Omental fat pad (tissue), 4 donors: ENCODE results near the gene SYNDIG1. TPM values are rescaled to one million over a fixed set of nuclear protein-coding genes. Genes with fewer than 3 reads are reported as not detected.

ENCODE experiments used
- ATAC-seq: fragments of 150-250 bp; one replicate; pipeline ENCODE4 v1.9.1; 2016; ENCODE audit warnings: mild to moderate bottlenecking, moderate library complexity; ENCODE audit not compliant: low FRiP score
- DNase-seq: peaks from one replicate; pipeline ENCODE4 v3.0.0-alpha.2; 2019; ENCODE audit warnings: low spot score
- total RNA-seq, 4 donors: library from RNA; depleted of rRNA; stranded (reverse); fragments of >200 nt; gene quantifications; one replicate each; pipeline ENCODE4 v1.1.0, GENCODE V29; 2016
- TF ChIP-seq, protein P1 (sequence below), 3 donors: fragments of 450-650 bp; IDR thresholded peaks; one replicate each; pipeline ENCODE4 v1.5.1; 2016 to 2017; ENCODE audit warnings: antibody characterized with exemption in 3 of 3, mild to moderate bottlenecking in 3 of 3, moderate library complexity in 2 of 3

SYNDIG1 gene
- total RNA-seq, 4 donors from 2014 or later: 0.19 to 0.24 TPM; not detected in 2

DNA sequence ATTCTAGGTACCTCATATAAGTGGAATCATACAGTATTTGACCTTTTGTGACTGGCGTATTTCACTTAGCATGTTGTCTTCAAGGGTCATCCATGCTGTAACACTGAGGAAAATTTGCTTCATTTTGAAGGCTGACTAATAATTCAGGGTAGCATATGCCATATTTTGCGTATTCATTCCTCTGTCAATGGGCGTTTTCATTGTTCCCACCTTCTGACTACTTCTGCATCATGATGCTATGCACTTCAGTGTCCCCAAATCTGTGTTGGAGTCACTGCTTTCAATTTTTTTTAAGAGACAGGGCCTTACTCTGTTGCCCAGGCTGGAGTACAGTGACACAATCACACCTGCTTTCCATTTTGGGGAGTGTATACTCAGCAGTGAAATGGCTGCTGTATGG is 51.6 kb downstream of the SYNDIG1 start:
- no peak for ATAC-seq
- no peak for DNase-seq
- TF ChIP-seq, protein P1, sequence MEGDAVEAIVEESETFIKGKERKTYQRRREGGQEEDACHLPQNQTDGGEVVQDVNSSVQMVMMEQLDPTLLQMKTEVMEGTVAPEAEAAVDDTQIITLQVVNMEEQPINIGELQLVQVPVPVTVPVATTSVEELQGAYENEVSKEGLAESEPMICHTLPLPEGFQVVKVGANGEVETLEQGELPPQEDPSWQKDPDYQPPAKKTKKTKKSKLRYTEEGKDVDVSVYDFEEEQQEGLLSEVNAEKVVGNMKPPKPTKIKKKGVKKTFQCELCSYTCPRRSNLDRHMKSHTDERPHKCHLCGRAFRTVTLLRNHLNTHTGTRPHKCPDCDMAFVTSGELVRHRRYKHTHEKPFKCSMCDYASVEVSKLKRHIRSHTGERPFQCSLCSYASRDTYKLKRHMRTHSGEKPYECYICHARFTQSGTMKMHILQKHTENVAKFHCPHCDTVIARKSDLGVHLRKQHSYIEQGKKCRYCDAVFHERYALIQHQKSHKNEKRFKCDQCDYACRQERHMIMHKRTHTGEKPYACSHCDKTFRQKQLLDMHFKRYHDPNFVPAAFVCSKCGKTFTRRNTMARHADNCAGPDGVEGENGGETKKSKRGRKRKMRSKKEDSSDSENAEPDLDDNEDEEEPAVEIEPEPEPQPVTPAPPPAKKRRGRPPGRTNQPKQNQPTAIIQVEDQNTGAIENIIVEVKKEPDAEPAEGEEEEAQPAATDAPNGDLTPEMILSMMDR (IDR thresholded peaks at IDR 0.05): no peak

DNA sequence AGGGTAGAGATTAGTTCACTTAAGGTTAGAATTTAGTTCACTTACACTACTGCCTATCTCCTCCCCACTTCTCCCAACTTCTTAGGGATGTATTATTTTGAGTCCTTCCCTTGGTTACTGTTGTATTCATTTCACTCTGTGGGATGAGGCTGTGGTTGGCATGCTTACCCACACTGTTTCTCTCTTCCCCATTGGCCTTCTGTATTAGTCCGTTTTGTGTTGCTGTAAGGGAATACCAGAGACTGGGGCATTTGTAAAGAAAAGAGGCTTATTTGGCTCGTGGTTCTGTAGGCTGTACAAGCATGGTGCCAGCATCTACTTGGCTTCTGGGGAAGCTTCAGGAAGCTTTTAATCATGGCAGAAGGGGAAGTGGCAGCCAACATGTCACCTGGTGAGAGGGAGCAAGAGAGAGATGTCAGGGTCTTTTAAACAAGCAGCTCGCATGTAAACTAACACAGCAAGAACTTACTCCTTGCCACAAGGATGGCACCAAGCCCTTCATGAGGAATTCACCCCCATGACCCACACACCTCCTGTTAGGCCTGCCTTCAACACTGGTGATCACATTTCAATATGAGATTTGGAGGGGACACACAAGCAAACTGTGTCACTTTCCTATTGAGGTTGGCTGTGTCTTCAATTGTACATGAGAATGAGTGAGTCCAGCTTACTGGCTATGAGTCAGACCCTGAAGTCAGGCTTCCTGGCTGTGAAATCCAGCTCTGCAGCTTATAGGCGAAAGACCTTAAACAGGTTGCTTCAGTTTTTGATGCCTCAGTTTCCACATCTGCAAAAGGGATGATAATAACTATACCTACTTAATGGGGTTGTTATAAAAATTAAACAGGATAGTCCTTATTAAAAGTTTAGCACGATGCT is 53.3 kb downstream of the SYNDIG1 start:
- ATAC-seq: no peak

DNA sequence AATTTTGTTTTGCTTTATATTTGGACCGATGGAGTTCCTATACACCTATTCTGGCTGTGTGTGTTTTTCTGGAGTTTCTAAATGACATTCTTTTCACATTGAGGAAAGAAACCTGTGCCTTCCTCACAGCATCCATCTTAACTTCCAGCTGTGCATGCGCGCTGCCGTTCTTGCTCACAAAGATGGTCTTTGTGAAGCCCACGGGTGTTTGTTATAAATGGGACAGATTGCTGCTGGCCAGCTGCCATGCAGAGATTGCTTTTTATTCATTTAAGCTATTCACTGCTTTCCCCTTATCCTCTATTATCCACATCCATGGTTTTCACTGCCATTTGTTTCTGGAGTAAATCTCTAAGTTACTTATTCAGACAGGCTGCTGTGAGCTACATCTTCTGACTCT is 54.2 kb downstream of the SYNDIG1 start:
- ATAC-seq (no peak), DNase-seq (no peak)
- TF ChIP-seq, protein P1 (IDR thresholded peaks at IDR 0.05): no peak

More for the DNA sequence above, 53.3 kb downstream of the SYNDIG1 start:
- DNase-seq: no peak
- TF ChIP-seq, protein P1 (IDR thresholded peaks at IDR 0.05): no peak

DNA sequence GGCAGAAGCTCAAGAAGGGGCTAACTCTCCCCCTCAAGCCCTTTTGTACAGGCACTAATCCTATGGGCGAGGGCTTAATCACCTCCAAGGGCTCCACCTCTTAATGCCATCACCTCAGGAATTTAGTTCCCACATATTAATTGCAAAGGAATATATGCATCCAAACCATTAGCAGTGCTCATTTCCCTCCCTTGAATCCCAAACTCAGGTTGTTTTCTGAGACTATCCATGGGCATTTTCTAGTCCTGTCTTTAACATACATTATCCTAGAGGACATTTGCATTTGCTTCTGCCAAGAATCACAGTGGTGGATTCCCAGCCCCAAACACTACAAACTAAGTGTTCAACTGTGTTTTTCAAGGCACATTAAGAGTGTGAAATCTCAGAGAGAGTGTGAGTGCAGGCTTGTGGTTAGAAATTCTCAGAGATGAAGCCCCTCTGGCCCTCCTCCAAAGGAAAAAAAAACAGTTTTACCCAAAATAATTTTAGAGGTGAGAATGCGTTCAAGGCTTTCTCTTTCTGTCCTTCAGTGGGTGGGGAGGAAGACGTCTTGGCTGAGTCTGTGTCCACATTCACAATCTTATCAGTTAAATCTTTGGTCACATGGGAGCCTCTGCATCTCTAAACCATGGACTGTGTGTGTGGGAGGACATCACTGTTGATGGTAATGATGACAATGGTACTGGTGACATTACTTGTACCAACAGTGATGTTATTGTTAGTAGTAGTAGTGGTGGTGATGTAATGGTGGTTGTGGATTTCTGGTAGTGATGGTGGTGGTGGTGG is 59.3 kb downstream of the SYNDIG1 start:
- ATAC-seq: no peak

DNA sequence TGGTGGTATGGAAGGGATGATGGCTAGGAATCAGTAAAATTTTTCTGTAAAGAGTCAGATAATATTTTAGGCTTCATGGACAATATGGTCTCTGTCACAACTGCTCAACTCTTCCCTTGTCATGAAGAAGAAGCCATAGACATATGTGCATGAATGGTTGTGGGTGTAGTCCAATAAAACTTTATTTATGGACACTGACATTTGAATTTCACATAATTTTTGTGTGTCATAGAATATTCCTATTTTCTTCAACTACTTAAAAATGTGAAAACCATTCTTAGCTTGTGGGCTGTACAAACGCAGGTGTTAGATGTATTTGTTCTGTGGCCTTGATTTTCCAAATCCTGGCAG is 59.9 kb downstream of the SYNDIG1 start:
- TF ChIP-seq, protein P1 (IDR thresholded peaks at IDR 0.05): no peak
- ATAC-seq (no peak), DNase-seq (no peak)

More for the DNA sequence above, 59.3 kb downstream of the SYNDIG1 start:
- DNase-seq: no peak
- TF ChIP-seq, protein P1 (IDR thresholded peaks at IDR 0.05): no peak

DNA sequence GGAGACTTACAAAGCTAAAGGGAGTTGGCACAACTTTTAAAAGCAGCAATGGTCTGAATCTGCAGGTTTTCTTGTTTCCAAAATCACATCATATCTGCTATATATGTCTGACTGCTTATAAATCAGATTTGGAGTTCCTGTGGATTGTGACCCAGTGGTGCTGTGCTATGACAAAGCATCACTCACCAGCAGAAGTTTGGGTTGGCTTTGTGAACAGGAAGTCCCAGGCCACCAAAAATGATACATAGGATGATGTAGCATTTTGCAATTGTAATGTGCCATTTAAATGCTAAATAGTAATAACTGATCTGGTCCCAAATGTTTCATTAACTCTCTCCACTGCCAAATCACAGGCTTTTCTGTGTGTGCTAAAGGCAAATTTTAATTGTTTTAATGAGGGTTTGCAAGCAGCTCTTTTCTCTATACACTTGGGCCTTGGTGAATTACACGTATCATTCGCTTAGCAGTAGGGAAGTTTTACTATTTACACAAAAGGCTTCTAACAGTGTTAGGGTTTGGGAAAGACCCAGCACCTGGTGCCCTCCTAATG is 60.8 kb downstream of the SYNDIG1 start:
- TF ChIP-seq, protein P1 (IDR thresholded peaks at IDR 0.05): no peak
- no peak for DNase-seq
- no peak for ATAC-seq
